ENCODE data around the gene RAB4B.

Gene RAB4B

DNA sequence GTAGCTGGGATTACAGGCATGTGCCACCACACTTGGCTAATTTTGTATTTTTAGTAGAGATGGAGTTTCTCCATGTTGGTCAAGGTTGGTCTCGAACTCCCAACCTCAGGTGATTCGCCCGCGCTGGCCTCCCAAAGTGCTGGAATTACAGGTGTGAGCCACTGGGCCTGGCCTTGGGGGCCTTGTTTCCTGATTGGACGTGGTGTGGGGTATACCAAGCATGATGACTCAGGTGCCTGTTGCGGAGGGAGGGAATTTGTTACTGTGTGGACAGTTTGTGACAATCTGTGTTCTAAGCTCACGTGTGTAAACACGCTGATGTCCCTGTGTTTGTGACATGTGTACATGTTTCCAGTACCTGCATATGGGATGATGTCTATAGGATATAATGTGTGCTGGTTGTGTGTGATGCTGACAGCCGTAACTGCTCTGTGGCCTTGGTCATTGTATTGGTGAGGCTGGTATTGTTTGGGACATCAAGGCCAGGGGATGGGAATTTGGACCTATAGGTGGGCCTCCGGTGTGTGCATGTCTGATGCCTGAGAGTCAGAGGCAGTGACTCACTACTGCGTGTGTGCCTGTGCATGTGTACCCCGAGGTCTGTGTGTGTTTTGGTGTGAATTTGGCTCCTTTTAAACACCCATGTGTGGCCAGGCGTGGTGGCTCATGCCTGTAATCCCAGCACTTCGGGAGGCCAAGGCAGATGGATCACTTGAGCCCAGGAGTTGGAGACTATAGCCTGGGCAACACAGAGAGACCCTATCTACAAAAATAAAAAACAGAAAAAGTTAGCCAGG, 19.3 kb downstream of the RAB4B start:
- in situ Hi-C loops (cut with HindIII; ENCODE audit: low pct_unique_long_range_greater_than_20kb, low sequenced_read_pairs) = no loop called here
- no peak for DNase-seq (ENCODE audit: low read depth in 1 of 2, low spot score in 1 of 2)
- no peak for TF ChIP-seq JUND (IDR thresholded peaks at IDR 0.05; ENCODE audit: low read depth)

DNA sequence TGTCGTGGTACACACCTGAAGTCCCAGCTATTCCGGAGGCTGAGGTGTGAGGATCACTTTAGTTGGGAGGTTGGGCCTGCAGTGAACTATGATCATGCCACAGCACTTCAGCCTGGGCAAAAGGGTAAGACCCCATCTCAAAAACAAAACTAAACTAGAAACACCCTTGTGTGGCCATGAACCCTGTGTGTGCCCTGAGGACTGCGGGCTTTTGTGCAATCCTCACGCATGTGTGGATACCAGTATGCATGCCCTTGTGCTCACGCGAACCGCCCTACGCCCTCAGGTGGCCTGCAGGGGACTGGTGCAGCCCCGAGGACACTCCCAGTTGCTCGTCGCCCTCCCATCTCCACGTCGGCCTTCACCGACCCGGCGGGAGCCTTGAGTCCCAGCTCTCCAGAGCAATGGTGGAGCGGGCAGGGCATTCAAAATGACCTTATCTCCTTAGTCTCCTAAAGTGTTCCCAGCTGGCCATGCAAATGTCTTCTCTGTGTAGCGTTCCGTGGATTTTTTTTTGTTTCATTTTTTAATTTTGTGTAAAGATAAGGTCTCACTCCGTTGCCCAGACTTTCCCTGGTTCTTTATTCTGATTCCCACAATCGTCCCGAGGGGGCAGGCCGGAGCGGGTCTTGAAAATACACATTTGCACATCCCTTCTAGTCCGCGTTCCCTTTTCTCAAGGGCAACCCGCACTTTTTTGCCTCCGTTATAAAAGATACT, 20.1 kb downstream of the RAB4B start:
- in situ Hi-C loops (cut with HindIII; ENCODE audit: low pct_unique_long_range_greater_than_20kb, low sequenced_read_pairs) = no loop called here
- no peak for TF ChIP-seq JUND (IDR thresholded peaks at IDR 0.05; ENCODE audit: low read depth)
- peak in 1 of 2 experiments; percentile 72 for DNase-seq (ENCODE audit: low read depth in 1 of 2, low spot score in 1 of 2)

DNA sequence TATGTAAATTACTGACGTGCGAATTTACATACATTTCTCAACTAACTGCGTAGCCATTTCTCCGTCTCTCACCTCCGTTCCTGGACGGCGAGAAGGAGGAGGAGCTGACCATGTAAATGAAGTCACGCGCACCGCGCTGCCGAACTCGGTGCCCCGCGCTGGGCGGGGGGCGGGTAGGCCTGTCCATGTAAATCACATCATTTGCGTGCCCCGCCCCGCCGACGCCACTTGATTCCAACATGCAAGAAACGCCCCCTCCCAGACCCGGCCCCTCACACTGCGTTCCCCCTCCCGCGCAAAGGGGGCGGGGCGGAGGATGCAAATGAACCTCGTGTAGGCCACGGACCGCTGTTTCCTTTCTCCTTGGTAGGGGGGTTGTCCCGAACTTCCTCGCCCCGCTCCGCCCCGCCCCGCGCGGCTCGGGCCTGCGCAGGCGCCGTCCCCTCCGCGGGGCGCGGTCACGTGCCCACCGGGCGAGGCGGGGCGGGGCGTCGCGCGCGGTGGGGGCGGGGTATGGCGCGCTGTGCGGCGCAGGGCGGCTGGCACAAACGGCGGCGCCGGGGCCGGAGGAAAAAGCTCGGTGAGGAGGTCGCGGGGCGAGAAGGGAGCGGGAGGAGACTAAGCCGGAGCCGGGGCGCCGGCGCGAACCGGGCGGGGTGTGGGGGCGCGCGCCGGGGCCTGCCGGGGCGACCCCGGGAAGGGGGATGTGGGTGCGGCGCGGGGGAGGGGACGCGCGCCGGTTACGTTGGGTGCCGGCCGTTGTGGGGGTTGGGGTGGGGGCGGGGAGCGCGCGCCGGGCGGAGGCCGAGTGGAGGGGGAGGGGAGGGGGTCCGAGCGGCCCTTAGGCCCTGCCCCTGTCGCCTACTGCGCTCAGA, 20.9 kb downstream of the RAB4B start, which contains the start of gene EGLN2:
TSS of gene EGLN2 (plus strand) at position 509 of the 875 bp plus-strand sequence. CDS start 1,382 bp downstream, outside the sequence.
- in situ Hi-C loops (cut with HindIII; ENCODE audit: low pct_unique_long_range_greater_than_20kb, low sequenced_read_pairs) = no loop called here
- DNase-seq (ENCODE audit: low read depth in 1 of 2, low spot score in 1 of 2) = peak; percentile 72 to 99
- TF ChIP-seq JUND (IDR thresholded peaks at IDR 0.05; ENCODE audit: low read depth) = no peak

DNA sequence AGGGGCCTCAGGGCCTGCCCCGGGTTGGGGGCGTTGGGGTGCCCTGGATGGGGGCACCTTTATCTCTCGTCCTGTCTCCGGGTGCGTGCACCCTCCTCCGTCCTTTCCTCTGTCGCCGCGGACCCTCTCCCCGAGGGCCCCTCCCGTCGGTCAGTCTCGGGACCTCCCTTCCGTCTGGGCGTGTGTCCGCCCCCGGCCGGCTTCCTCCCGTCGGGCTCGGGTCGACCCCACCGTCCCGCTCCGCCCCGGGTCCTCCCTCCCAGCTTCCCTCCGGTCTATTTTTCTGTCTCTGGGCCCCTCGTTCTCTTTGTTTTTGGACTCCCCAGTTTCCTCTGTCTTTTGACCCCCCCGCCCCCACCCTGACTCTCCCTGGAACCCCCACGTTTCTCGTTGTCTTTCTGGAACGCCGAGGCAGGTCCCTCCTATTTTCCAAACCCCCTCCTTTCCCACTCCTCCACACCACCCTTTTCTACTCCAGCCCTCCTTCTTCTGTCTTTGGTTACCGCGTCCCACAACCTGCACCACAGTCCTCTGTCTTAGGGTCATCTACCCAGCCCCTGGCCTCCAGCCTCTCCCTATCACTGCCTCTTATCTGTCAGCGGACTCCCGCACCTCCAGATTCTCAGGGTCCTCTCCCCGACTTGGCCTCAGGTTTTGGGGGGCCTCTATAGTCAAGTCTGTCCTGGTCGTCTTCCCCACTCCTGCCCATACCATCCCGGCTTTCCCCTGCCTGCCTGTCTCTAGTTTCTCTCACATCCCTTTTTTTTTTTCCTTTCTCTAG, 21.7 kb downstream of the RAB4B start:
- in situ Hi-C loops (cut with HindIII; ENCODE audit: low pct_unique_long_range_greater_than_20kb, low sequenced_read_pairs) = no loop called here
- no peak for TF ChIP-seq JUND (IDR thresholded peaks at IDR 0.05; ENCODE audit: low read depth)
- no peak for DNase-seq (ENCODE audit: low read depth in 1 of 2, low spot score in 1 of 2)

DNA sequence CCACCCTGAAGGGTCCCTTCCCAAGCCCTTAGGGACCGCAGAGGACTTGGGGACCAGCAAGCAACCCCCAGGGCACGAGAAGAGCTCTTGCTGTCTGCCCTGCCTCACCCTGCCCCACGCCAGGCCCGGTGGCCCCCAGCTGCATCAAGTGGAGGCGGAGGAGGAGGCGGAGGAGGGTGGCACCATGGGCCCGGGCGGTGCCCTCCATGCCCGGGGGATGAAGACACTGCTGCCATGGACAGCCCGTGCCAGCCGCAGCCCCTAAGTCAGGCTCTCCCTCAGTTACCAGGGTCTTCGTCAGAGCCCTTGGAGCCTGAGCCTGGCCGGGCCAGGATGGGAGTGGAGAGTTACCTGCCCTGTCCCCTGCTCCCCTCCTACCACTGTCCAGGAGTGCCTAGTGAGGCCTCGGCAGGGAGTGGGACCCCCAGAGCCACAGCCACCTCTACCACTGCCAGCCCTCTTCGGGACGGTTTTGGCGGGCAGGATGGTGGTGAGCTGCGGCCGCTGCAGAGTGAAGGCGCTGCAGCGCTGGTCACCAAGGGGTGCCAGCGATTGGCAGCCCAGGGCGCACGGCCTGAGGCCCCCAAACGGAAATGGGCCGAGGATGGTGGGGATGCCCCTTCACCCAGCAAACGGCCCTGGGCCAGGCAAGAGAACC, 22.4 kb downstream of the RAB4B start:
- in situ Hi-C loops (cut with HindIII; ENCODE audit: low pct_unique_long_range_greater_than_20kb, low sequenced_read_pairs) = no loop called here
- TF ChIP-seq JUND (IDR thresholded peaks at IDR 0.05; ENCODE audit: low read depth) = no peak
- DNase-seq (ENCODE audit: low read depth in 1 of 2, low spot score in 1 of 2) = no peak

DNA sequence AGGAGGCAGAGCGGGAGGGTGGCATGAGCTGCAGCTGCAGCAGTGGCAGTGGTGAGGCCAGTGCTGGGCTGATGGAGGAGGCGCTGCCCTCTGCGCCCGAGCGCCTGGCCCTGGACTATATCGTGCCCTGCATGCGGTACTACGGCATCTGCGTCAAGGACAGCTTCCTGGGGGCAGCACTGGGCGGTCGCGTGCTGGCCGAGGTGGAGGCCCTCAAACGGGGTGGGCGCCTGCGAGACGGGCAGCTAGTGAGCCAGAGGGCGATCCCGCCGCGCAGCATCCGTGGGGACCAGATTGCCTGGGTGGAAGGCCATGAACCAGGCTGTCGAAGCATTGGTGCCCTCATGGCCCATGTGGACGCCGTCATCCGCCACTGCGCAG, 22.9 kb downstream of the RAB4B start:
- no peak for DNase-seq (ENCODE audit: low read depth in 1 of 2, low spot score in 1 of 2)
- TF ChIP-seq JUND (IDR thresholded peaks at IDR 0.05; ENCODE audit: low read depth) = no peak
- in situ Hi-C loops (cut with HindIII; ENCODE audit: low pct_unique_long_range_greater_than_20kb, low sequenced_read_pairs) = no loop called here

DNA sequence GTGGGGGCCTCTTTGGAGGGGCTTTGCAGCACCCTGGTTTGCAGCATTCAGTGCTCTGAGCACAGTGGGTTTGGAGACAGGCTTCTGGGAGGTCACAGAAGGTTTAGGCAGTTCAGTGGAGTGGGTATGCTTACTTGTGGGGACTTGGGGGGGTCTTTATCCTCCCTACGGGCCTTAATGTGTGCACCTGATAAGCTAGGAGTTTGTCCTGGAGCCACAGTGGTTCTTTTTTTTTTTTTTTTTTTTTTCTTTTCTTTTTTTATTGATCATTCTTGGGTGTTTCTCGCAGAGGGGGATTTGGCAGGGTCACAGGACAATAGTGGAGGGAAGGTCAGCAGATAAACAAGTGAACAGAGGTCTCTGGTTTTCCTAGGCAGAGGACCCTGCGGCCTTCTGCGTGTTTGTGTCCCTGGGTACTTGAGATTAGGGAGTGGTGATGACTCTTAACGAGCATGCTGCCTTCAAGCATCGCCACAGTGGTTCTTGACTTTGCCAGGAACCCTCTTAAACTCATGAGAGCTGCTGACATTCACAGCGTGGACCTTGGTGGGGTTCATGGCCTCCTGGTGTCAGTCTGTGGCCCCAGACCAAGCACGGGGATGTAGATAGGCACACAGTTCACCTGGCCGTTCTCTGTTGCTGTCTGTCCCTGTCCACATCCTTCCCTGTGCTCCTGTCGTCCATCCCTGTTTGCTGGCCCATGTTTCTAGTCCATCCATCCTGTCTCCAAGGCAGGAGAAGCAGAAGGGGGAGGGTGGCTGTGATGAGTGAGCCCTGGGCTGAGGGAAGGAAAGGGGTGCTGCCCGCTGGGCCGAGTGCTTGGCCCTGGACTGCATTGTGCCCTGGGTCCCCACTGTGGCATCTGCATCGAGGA, 23.6 kb downstream of the RAB4B start:
- DNase-seq (ENCODE audit: low read depth in 1 of 2, low spot score in 1 of 2) = no peak
- no peak for TF ChIP-seq JUND (IDR thresholded peaks at IDR 0.05; ENCODE audit: low read depth)
- in situ Hi-C loops (cut with HindIII; ENCODE audit: low pct_unique_long_range_greater_than_20kb, low sequenced_read_pairs) = no loop called here

DNA sequence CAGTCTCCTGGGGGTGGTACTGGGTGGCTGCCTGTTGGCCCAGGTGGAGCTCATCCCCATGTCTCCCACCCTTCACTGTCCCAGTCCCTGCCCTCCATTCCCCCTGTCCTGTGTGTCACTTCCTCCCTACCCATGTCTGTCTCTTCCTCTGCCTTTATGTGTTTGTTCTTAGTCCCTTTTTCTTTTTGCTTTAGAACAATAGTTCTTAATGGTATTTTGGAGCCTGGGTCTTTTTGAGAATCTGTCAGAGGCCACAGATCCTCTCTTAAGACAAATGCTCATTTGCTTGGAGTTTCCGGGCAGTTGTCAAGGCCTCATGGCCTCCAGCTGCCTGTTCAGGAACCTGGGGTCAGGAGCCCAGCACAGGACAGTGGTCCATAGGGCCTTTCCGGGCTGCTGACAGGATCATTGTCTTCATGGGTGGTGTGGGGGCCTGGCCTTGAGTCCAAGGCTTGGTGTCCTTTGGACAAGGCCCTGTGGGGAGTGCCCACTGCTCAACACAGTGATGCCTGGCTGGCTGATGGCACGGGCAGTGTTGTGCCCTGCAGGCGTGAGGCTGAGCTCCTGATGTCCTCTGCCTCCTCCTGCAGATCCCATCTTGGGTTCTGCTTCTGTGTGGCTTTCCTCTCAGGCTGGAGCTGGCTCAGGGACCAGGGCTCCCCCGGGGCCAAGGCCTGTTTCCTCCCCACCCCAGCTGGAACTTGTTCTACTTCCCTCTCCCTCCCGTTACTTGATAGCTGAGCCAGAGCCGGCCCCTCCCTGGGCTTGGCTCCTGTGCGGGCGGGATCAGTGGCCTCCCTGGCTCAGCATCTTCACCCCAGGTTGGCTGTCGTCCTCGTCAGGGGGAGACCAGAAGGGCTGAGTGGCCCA, 24.5 kb downstream of the RAB4B start:
- no peak for TF ChIP-seq JUND (IDR thresholded peaks at IDR 0.05; ENCODE audit: low read depth)
- in situ Hi-C loops (cut with HindIII; ENCODE audit: low pct_unique_long_range_greater_than_20kb, low sequenced_read_pairs) = no loop called here
- DNase-seq (ENCODE audit: low read depth in 1 of 2, low spot score in 1 of 2) = no peak

DNA sequence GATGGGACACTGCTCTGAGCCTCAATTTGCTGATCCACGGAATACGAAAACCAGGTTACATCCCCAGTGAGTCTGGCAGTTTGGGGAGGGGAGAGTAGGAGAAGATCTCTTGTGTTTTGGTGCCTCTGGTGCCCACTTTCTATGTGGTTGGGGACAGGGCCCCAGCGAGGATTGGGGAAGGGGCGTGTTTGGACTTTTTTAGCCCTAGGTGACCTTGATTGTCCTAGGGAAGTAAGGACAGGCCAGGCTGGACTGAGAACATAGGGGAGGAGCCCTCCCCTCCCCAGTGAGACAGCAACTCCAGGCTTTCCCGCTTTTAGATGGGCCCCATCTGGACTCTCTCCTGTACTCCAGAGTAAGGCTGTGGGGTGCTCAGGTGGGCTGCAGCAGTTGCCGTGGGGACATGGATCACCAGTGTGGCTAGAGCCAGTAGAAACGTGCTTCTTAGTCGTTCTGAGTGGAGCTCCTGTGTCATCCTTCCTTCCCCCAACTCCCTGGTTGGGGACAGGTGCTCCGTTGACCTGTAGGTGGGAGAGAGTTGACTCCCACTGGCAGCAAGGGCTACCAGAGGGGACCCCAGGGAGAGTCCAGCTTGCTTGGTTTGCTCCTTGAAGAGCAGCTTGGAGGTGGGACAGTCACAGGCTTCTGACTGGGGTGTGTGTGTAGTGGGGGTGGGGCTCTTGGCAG, 25.3 kb downstream of the RAB4B start:
- in situ Hi-C loops (cut with HindIII; ENCODE audit: low pct_unique_long_range_greater_than_20kb, low sequenced_read_pairs) = no loop called here
- DNase-seq (ENCODE audit: low read depth in 1 of 2, low spot score in 1 of 2) = no peak
- TF ChIP-seq JUND (IDR thresholded peaks at IDR 0.05; ENCODE audit: low read depth) = no peak

All from T47D (cell line).